ENCODE data around the gene SGSM1.

The SGSM1 gene

GRCh38 chr22:24952837-24953383 lies 146.9 kb downstream of the SGSM1 start:
- DNase-seq: no peak

- DNase-seq: no peak
These were observed 147.5 kb downstream of the SGSM1 start for GRCh38 chr22:24953384-24954113.

- no peak for DNase-seq
These were observed 148.1 kb downstream of the SGSM1 start for GRCh38 chr22:24954114-24954463.

DNA sequence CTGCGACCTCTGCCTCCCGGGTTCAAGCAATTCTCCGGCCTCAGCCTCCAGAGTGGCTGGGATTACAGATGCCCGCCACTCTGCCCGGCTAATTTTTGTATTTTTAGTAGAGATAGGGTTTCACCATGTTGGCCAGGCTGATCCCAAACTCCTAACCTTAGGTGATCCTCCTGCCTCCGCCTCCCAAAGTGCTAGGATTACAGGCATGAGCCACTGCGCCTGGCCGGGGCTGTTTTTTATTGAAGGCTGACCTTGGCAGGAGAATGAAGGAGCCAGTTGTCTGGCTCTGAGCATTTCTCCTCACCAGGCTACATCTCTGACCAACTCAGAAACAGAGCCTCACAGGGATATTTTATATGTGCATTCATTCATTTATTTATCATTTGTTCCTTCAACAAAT lies 148.8 kb downstream of the SGSM1 start:
- no peak for DNase-seq

DNA sequence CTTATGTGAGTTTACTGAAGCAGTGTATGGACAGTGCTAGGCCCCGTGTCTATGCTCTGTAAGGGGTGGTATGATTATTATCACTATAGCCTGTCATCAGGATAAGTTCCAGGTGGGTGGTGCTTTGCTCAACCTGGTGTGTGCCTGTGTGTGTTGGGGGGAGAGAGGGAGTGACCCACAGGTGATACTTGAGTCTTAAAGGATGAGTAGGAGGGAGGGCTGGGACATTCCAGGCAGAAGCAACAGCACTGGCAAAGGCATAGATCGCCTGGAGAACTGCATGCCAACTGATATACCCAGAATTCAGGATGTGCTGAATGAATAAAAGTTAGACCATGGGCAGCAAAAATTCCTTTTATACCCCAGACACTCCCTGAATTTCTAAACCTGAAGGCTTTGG lies 151.0 kb downstream of the SGSM1 start:
- no peak for DNase-seq

DNA sequence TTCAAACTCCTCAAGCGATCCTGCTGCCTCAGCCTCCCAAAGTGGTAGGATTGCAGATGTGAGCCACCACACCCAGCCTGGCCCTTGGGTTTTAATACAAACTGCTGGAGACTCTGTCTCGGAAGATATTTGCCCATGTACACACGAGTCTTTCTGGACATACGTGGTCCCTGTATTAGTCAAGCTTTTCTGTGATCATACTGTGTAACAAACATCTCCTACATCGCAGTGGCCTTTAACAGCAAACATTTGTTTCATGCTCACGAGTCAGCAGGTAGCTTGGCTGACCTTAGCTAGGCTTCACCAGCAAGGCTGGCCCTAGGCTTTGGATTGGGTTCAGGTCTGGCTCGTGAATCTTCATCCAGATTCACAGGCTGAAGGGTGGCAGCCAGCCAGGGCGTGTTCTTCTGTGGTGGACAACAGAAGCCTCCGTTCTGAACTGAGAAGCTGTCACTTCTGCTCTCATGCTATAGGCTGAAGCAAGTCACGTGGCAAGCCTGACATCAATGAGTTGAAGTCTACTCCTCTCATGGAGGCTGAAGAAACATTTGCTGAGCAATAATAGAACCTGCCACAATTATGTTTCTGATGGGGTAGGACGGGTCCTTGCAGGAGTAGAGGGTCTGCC lies 155.3 kb downstream of the SGSM1 start:
- DNase-seq: no peak

GRCh38 chr22:24962094-24962493 lies 156.1 kb downstream of the SGSM1 start:
- no peak for DNase-seq

DNA sequence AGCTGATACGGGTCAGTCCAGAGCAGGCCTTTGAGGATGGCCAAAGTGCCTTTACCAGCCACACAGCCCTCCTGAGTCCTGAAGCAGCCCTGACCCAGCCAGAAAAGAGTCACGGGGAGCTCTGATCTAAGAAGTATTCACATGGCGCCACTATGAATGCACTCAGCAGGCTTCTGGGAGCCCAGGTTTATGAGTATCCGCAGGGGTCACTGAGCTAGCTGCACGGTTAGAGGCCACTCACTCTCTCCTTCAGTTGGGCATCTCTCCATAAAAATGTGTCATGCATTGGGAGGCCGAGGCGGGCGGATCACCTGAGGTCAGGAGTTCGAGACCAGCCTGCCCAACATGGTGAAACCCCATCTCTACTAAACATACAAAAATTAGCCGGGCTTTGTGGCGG lies 156.8 kb downstream of the SGSM1 start:
- no peak for DNase-seq

DNA sequence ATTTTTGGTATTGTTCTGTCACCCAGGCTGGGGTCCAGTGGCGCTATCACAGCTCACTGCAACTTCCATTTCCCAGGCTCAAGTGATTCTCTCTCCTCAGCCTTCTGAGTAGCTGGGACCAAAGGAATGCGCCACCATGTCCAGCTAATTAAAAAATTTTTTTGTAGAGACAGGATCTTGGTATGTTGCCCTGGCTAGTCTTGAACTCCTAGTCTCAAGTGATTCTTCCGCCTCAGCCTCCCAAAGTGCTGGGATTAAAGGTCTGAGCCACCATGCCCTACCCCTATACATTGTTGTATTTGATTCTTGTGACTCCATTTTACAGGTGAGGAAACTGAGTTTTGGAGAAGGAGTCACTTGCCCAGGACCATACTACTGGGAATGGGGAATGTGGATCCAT lies 158.4 kb downstream of the SGSM1 start:
- no peak for DNase-seq

DNA sequence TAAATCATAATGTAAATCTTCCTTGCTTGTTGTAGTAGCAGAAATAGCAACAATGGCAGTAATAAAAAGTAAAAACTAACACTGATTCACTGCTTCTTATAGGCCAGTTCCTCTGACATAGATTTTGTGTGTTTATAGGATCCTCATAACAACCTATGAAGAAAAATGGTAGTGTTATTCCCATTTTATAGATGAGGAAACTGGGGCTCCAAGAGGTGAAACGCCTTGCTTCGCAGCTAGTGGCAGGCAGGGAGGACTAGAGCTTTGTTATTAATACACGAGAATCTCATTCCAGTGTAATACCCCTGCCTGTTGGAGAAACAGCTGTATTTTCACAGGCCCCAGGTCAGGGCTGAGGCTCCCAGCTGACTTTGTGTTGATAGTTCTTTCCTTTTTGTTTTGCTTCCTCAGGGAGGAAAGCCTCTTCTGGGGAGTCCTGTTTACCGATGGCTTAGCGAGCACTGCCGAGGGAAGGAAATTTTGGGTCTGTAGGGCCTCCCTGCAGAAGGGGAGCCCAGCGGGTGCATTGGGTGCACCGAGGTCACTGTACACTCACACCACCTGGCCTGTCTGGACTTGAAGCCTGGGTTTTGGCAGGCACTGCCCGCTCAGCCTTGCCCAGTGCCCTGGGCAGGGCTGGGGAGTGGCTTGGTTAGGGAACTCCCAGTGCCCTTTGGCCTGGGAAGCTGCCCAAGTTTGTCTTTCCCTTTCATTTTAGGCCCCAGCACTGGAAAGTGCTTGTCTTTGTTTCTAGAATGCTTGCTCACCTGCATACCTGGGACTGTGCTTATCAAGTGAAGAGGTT lies 160.0 kb downstream of the SGSM1 start:
- DNase-seq: no peak

- DNase-seq: no peak
These were observed 162.1 kb downstream of the SGSM1 start for GRCh38 chr22:24968066-24968561.

- no peak for DNase-seq
These were observed 163.7 kb downstream of the SGSM1 start for GRCh38 chr22:24969560-24970301.

DNA sequence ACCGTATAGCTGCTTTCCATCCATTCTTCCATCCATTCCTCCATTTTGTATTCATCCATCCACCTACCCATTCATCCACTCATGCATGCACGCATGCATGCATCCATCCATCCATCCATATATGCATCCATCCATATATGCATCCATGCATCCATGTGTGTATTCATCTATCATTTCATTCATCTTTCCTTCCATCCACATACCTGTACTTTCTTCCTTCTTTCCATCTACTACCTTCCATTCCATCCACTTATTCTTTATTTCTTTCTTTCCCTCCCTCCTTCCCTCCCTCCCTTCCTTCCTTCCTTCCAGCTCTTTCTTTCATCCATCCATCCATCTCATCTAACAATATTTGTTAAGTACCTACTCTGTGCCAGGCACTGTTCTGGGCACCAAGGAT lies 166.4 kb downstream of the SGSM1 start:
- no peak for DNase-seq

GRCh38 chr22:24973872-24974271 lies 167.9 kb downstream of the SGSM1 start:
- no peak for DNase-seq

GRCh38 chr22:24975125-24975640 lies 169.2 kb downstream of the SGSM1 start:
- DNase-seq: no peak

DNA sequence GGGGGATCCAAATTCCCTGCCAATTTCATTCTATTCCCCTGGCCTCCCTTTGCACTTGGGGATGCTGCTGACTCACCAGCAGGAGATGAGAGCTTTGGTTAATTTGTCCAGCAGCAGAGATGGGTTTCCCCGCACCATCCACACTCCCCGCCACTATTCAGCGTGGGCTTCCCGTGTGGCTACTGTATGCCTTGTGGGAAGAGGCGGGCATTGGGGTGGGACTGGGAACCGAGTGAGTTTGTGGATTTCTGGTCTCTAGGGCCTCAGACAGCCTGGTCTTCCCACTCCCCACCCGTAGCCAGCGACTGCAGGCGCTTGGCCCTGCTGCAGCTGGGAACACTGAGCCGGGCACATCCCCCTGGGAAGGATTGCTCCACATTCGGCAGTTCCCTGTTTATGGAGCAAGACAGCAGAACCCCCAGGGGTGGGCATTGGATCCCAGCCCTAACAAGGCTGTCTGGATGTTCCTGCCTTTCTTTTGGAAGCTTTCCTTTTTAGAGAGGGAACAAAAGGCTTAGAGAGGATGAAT lies 169.9 kb downstream of the SGSM1 start:
- no peak for DNase-seq

DNA sequence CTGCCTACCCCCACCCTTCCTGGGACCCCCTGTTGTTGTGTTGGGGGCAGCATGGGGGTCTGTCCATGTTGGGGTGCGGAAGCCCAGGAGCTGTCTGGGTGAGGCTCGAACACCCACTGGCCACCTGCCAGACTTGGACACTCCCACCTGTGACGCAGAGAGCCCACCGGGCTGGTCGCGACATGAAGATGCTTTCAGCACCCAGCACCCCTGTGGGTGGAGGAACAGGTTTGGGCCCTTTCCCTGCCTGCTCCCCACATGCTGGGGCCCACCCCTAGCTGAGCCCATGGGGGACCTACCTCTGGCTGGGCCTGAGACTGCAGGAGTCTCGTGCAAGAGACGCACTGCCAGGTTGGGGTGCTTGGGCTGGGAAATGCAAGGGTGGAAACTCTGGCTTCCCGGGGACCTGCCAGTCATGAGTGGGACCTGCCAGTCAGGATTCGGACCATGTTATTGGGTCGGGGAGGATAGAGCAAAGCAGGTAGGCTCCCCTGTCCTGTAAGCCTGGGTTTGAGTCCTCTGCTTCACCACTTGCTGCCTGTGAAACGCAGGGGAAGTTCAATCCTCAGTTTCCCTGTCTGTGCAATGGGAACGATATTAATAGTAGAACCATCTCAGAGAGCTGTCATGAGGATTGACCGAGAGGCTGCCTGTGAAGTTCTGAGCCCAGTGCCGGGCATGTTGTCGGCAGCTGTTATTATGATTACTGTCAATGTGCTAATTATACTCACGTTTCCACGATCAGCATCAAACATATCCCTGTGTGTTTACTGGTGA lies 170.6 kb downstream of the SGSM1 start:
- no peak for DNase-seq

Data from NCI-H748 treated with DMSO at 0.1 percent for 48 hours (cell line).